Kidney (tissue), 14 donors: ENCODE data around the gene NOS2. TPM values are rescaled to one million over a fixed set of nuclear protein-coding genes. Genes with fewer than 3 reads are reported as not detected.

Experiments
- DNase-seq, 5 donors: peaks; one replicate each; pipeline ENCODE4 v3.0.0-alpha.2; 2013 to 2020
- FAIRE-seq: peaks from 2 replicates; lab custom pipeline; 2012; peaks lifted over from hg19 to GRCh38; lab: Jason Lieb, UNC
- H3K27ac ChIP-seq, 2 donors: one replicate each; pipeline ENCODE4 v1.7.0; 2013; ENCODE audit warnings: low read depth in 2 of 2, low read length in 2 of 2, inconsistent platforms in 1 of 2
- H3K27me3 ChIP-seq: one replicate; pipeline ENCODE4 v1.7.1; 2013; ENCODE audit warnings: low read length, inconsistent platforms; ENCODE audit not compliant: control insufficient read depth, insufficient read depth
- H3K36me3 ChIP-seq, 3 donors: one replicate each; pipeline versions ENCODE4 v1.7.0 to v1.7.1; 2013; ENCODE audit warnings: low read length in 3 of 3, control low read depth in 1 of 3, inconsistent platforms in 1 of 3; ENCODE audit not compliant: insufficient read depth in 3 of 3, control insufficient read depth in 2 of 3
- H3K4me1 ChIP-seq, 3 donors: one replicate each; pipeline versions ENCODE4 v1.7.0 to v1.7.1; 2013; ENCODE audit warnings: low read length in 3 of 3, inconsistent platforms in 1 of 3, low read depth in 1 of 3; ENCODE audit not compliant: control insufficient read depth in 2 of 3, insufficient read depth in 2 of 3
- H3K4me3 ChIP-seq, 3 donors: one replicate each; pipeline versions ENCODE4 v1.7.0 to v1.8.1; 2013; ENCODE audit warnings: low read length in 3 of 3, control low read depth in 1 of 3, inconsistent platforms in 1 of 3
- H3K9ac ChIP-seq, 3 donors: one replicate each; pipeline versions ENCODE4 v1.7.0 to v1.7.1; 2013; ENCODE audit warnings: low read length in 3 of 3, control low read depth in 1 of 3, inconsistent platforms in 1 of 3
- H3K9me3 ChIP-seq, 3 donors: one replicate each; pipeline versions ENCODE4 v1.7.0 to v1.7.1; 2013; ENCODE audit warnings: low read length in 3 of 3, control low read depth in 1 of 3, inconsistent platforms in 1 of 3; ENCODE audit not compliant: control insufficient read depth in 2 of 3, insufficient read depth in 1 of 3
- CTCF ChIP-seq: IDR thresholded peaks from 3 replicates; pipeline ENCODE4 v1.5.1; 2012; ENCODE audit warnings: mild to moderate bottlenecking, moderate library complexity, borderline replicate concordance; ENCODE audit not compliant: insufficient read depth; ENCODE audit errors: extremely low read depth
- intact Hi-C: fragments of 100-400 bp; cut with DNase I; formaldehyde crosslinking; loops from one replicate; pipeline ENCODE4 v1.11.1; 2022
- polyA plus RNA-seq: library from polyadenylated mRNA; stranded (reverse); fragments of 350-450 nt; fragmentation: Illumina TruSeq; extraction: RNeasy Lipid Tissue Mini Kit (QIAGEN cat#74804); gene quantifications from one replicate; pipeline ENCODE4 v1.2.3, GENCODE V29; 2014; ENCODE audit warnings: low read depth, low replicate concordance; ENCODE audit not compliant: insufficient read depth
- total RNA-seq: library from RNA; stranded (reverse); fragmentation: NEBNext Ultra II Directional; extraction: Animal tissue kit (Norgen Biotek cat#: 25700); gene quantifications from one replicate; pipeline ENCODE4 v1.2.1, GENCODE V29; 2021
- donor health status: control.
- donor health status: control.
- donor health status: control.
- donor health status: control.
- donor health status: control.
- donor health status: DM: yes; HTN: yes; CAD: no.
- donor health status: Normal renal cell carcinoma (clear cell type).

Gene NOS2
- total and polyA plus RNA-seq, 2 donors from 2014 or later: 0.37 to 0.57 TPM

- Histone ChIP-seq H3K36me3 (no peaks in the 10 kb centered on the region), H3K27me3 (no peaks in the 10 kb centered on the region), H3K4me1 (peaks cover 0 to 3% (median 0%) of the 10 kb centered on the region in 3 donors), H3K4me3 (peak overlapping the region in 2 of 3 donors; percentile 34 to 37), H3K27ac (no peak overlapping the region), H3K9ac (no peak overlapping the region), H3K9me3 (no peaks in the 10 kb centered on the region)
- peak in 4 of 5 donors; percentile 31 to 67 (median 48) for DNase-seq
- FAIRE-seq: no peak
- intact Hi-C loops: no loop called here
- TF ChIP-seq CTCF: no peak
Observed at GRCh38 chr17:27793168-27793905, 7.0 kb downstream of the NOS2 start.

- Histone ChIP-seq H3K4me3 (no peak overlapping the region), H3K4me1 (peaks cover 0 to 3% (median 0%) of the 10 kb centered on the region in 3 donors), H3K27ac (no peak overlapping the region), H3K36me3 (no peaks in the 10 kb centered on the region), H3K9me3 (no peaks in the 10 kb centered on the region), H3K9ac (no peak overlapping the region), H3K27me3 (no peaks in the 10 kb centered on the region)
- intact Hi-C loops: no loop called here
- no peak for FAIRE-seq
- no peak for DNase-seq
- TF ChIP-seq CTCF: no peak
Observed at GRCh38 chr17:27792095-27792494, 8.2 kb downstream of the NOS2 start.

GRCh38 chr17:27788919-27789318 is 11.4 kb downstream of the NOS2 start:
- Histone ChIP-seq H3K4me3 (no peak overlapping the region), H3K9ac (no peak overlapping the region), H3K36me3 (no peaks in the 10 kb centered on the region), H3K27me3 (no peaks in the 10 kb centered on the region), H3K4me1 (peaks cover 0 to under 1% (median 0%) of the 10 kb centered on the region in 3 donors), H3K27ac (no peak overlapping the region), H3K9me3 (no peaks in the 10 kb centered on the region)
- FAIRE-seq: no peak
- intact Hi-C loops: no loop called here
- no peak for DNase-seq
- TF ChIP-seq CTCF: no peak
